Sigmoid colon (tissue), 7 donors: ENCODE results near the gene LMOD1. TPM values are rescaled to one million over a fixed set of nuclear protein-coding genes. Genes with fewer than 3 reads are reported as not detected.

Source experiments
- DNase-seq: peaks from one replicate; pipeline ENCODE4 v3.0.0-alpha.2; 2019
- H3K27ac ChIP-seq, 4 donors: fragments of 200-600 bp; sonication (generic); one replicate each; pipeline ENCODE4 v1.5.1; 2016 to 2019; ENCODE audit warnings: mild to moderate bottlenecking in 1 of 4
- H3K27me3 ChIP-seq, 3 donors: fragments of 200-600 bp; sonication (generic); one replicate each; pipeline ENCODE4 v1.5.1; 2019; ENCODE audit warnings: mild to moderate bottlenecking in 1 of 3
- H3K36me3 ChIP-seq, 4 donors: fragments of 200-600 bp; sonication (generic); one replicate each; pipeline ENCODE4 v1.5.1; 2016 to 2019
- H3K4me1 ChIP-seq, 4 donors: fragments of 200-600 bp; sonication (generic); one replicate each; pipeline ENCODE4 v1.5.1; 2017 to 2019
- H3K4me3 ChIP-seq, 4 donors: fragments of 200-600 bp; sonication (generic); one replicate each; pipeline ENCODE4 v1.5.1; 2017 to 2019; ENCODE audit warnings: mild to moderate bottlenecking in 2 of 4, moderate library complexity in 1 of 4
- H3K9me3 ChIP-seq, 4 donors: fragments of 200-600 bp in 3 of 4; sonication (generic) in 3 of 4; one replicate each; pipeline versions ENCODE4 v1.5.1 to v1.6.1; 2013 to 2019
- CTCF ChIP-seq, 4 experiments: fragments of 450-650 bp in 3 of 4; fragments of 200-600 bp in 1 of 4; IDR thresholded peaks; one replicate each; pipeline ENCODE4 v1.5.1; 2016 to 2019; ENCODE audit warnings: antibody characterized with exemption in 4 of 4, mild to moderate bottlenecking in 3 of 4, moderate library complexity in 2 of 4
- EP300 ChIP-seq, 4 donors: sonication (generic); formaldehyde crosslinking; IDR thresholded peaks; one replicate each; pipeline ENCODE4 v1.6.1; 2017; ENCODE audit warnings: antibody characterized with exemption in 4 of 4
- POLR2A ChIP-seq, 2 donors: fragments of 450-650 bp; IDR thresholded peaks; one replicate each; pipeline ENCODE4 v1.6.1; 2016; ENCODE audit warnings: antibody characterized with exemption in 2 of 2, mild to moderate bottlenecking in 2 of 2, moderate library complexity in 2 of 2
- POLR2AphosphoS5 ChIP-seq, 4 donors: sonication (generic); formaldehyde crosslinking; IDR thresholded peaks; one replicate each; pipeline ENCODE4 v1.6.1; 2017; ENCODE audit warnings: antibody characterized with exemption in 4 of 4
- WGBS, 2 donors: extraction: QIAGEN DNeasy Blood & Tissue Kit; methylation state at CpG; one replicate each; pipeline ENCODE4 v1.1.7; 2013; 5-methylcytosine and 5-hydroxymethylcytosine counted together
- intact Hi-C: fragments of 100-400 bp; cut with DNase I; formaldehyde crosslinking; loops from one replicate; pipeline ENCODE4 v1.15.1; 2023
- polyA plus RNA-seq, 3 donors: library from polyadenylated mRNA; stranded (reverse); fragments of 200-250 nt; gene quantifications; one replicate each; pipeline ENCODE4 v1.2.3, GENCODE V29; 2013
- total RNA-seq, 4 donors: library from RNA; depleted of rRNA; stranded (reverse); fragments of >200 nt; gene quantifications; one replicate each; pipeline ENCODE4 v1.1.0, GENCODE V29; 2016
- donor health status: healthy with polysubstance abuse.
- donor health status: Bipolar disorder and iron deficiency.
- donor health status: healthy.

LMOD1 gene
- total and polyA plus RNA-seq, 7 donors = 4.9 to 1,011 (median 633) TPM

GRCh38 chr1:201880928-201881571 lies 65.3 kb downstream of the LMOD1 start:
- intact Hi-C loops = no loop called here
- no peak for TF ChIP-seq EP300 (IDR thresholded peaks at IDR 0.05)
- no peak for TF ChIP-seq POLR2A (IDR thresholded peaks at IDR 0.05)
- TF ChIP-seq CTCF (IDR thresholded peaks at IDR 0.05) = no peak
- TF ChIP-seq POLR2AphosphoS5 (IDR thresholded peaks at IDR 0.05) = no peak
- Histone ChIP-seq H3K9me3 (no peaks in the 10 kb centered on the region), H3K4me3 (no peak overlapping the region), H3K4me1 (peaks cover 0 to 41% (median 34%) of the 10 kb centered on the region in 4 donors), H3K27me3 (no peaks in the 10 kb centered on the region), H3K27ac (no peak overlapping the region), H3K36me3 (peaks cover 0 to 4% (median under 1%) of the 10 kb centered on the region in 4 donors)
- DNase-seq = no peak
- WGBS, 2 donors = 61 to 73% methylated on average over 6 of the region's 6 CpGs

- Histone ChIP-seq H3K36me3 (peaks cover 0 to 34% (median 16%) of the 10 kb centered on the region in 4 donors), H3K4me3 (no peak overlapping the region), H3K4me1 (peaks cover 0 to 11% (median 9%) of the 10 kb centered on the region in 4 donors), H3K27me3 (no peaks in the 10 kb centered on the region), H3K27ac (peak overlapping the region in 3 of 4 donors; percentile 42 to 47 (median 43)), H3K9me3 (no peaks in the 10 kb centered on the region)
- DNase-seq = no peak
- intact Hi-C loops = loop anchor here (2.0 kb wide), 1 partner anchor 95 kb away; no protein-coding TSS in a partner anchor
- 53 to 63% methylated on average over 6 of the region's 6 CpGs for WGBS, 2 donors
- peak in 2 of 4 donors; percentile 20 to 24 for TF ChIP-seq POLR2AphosphoS5 (IDR thresholded peaks at IDR 0.05)
- TF ChIP-seq CTCF (IDR thresholded peaks at IDR 0.05) = peak in 3 of 4 experiments; percentile 58 to 66 (median 62)
- no peak for TF ChIP-seq POLR2A (IDR thresholded peaks at IDR 0.05)
Observed at GRCh38 chr1:201877877-201878401, 68.4 kb downstream of the LMOD1 start.

- Histone ChIP-seq H3K27ac (no peak overlapping the region), H3K9me3 (no peaks in the 10 kb centered on the region), H3K4me3 (no peak overlapping the region), H3K4me1 (peaks cover 0 to 9% (median 7%) of the 10 kb centered on the region in 4 donors), H3K27me3 (no peaks in the 10 kb centered on the region), H3K36me3 (peaks cover 4 to 51% (median 30%) of the 10 kb centered on the region in 4 donors)
- no peak for DNase-seq
- intact Hi-C loops = no loop called here
- no peak for TF ChIP-seq EP300 (IDR thresholded peaks at IDR 0.05)
- TF ChIP-seq POLR2AphosphoS5 (IDR thresholded peaks at IDR 0.05) = no peak
- no peak for TF ChIP-seq POLR2A (IDR thresholded peaks at IDR 0.05)
- peak in 2 of 4 experiments; percentile 11 to 32 for TF ChIP-seq CTCF (IDR thresholded peaks at IDR 0.05)
- 46 to 74% methylated on average over 8 of the region's 8 CpGs for WGBS, 2 donors
Observed at GRCh38 chr1:201876148-201876818, 70.1 kb downstream of the LMOD1 start.

- intact Hi-C loops = no loop called here
- Histone ChIP-seq H3K4me3 (no peak overlapping the region), H3K4me1 (peaks cover 0 to 9% (median 7%) of the 10 kb centered on the region in 4 donors), H3K36me3 (peaks cover 14 to 67% (median 39%) of the 10 kb centered on the region in 4 donors), H3K9me3 (no peaks in the 10 kb centered on the region), H3K27ac (no peak overlapping the region), H3K27me3 (no peaks in the 10 kb centered on the region)
- WGBS, 2 donors = 98 to 100% methylated on average over 1 of the region's 1 CpG
- TF ChIP-seq POLR2AphosphoS5 (IDR thresholded peaks at IDR 0.05) (no peak), CTCF (IDR thresholded peaks at IDR 0.05) (no peak), EP300 (IDR thresholded peaks at IDR 0.05) (no peak), POLR2A (IDR thresholded peaks at IDR 0.05) (no peak)
- no peak for DNase-seq
Observed at GRCh38 chr1:201874672-201875071, 71.7 kb downstream of the LMOD1 start.
